ENCODE data around the gene ATP6AP1.
A peak's percentile ranks its signal among the peaks of the same experiment; 100 is the strongest.
"Not testable (repeated sequence)": the region's sequence is repeated elsewhere in the genome, so short reads cannot be mapped to it uniquely, and the experiment has no call there.

Gene ATP6AP1

GRCh38 chrX:154428176-154429171 is at the start of gene ATP6AP1:
TSS of gene ATP6AP1 (plus strand) at chrX:154428677. CDS start at chrX:154428693, 16 bp downstream.
- peak; percentile 71 to 85 (median 76) for DNase-seq

DNA sequence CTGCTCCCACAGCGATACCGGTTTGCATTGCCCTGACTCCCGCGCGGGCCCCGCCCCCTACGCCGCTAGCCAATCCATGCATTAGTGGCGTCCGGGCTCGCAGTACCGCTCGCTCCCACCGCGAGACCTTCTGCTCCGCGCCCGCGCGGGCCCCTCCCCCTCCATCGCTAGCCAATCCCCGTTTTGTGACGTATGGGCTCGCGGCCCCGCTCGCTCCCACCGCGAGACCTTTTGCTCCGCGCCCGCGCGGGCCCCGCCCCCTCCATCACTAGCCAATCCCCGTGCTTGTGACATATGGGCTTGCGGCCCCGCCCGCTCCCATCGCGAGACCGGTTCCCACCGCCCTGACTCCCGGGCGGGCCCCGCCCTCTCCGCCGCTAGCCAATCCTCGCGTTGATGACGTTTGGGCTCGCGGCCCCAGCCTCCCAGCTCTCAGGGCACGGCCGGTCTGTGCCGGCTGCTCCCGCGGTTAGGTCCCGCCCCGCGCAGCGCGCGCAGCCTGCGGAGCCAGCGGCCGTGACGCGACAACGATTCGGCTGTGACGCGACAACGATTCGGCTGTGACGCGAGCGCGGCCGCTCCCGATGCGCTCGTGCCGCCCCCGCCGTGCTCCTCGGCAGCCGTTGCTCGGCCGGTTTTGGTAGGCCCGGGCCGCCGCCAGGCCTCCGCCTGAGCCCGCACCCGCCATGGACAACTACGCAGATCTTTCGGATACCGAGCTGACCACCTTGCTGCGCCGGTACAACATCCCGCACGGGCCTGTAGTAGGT is 49.5 kb upstream of the ATP6AP1 start, which contains the start of gene EMD:
EMD (plus strand) TSS at position 497 of the 770 bp plus-strand sequence; CDS start at position 687, 190 bp downstream.
- peak; percentile 97 to 100 (median 99) for DNase-seq

DNA sequence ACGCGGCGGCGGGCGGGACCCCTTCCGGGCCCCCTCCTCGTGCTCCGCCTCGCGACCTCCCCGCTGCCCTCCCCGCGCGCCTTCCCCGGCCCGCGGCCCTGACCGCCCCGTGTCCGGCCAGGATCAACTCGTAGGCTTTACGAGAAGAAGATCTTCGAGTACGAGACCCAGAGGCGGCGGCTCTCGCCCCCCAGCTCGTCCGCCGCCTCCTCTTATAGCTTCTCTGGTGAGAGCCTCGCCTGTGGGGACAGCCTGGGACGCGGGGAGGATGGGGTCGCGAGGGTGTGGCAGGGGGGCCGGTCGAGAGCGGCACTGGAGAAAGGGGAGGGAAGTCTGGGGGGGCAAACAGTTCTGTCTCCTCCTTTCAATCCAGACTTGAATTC is 48.9 kb upstream of the ATP6AP1 start:
- DNase-seq = no peak

- no peak for DNase-seq
Observed at GRCh38 chrX:154380153-154380552, 48.3 kb upstream of the ATP6AP1 start.

DNA sequence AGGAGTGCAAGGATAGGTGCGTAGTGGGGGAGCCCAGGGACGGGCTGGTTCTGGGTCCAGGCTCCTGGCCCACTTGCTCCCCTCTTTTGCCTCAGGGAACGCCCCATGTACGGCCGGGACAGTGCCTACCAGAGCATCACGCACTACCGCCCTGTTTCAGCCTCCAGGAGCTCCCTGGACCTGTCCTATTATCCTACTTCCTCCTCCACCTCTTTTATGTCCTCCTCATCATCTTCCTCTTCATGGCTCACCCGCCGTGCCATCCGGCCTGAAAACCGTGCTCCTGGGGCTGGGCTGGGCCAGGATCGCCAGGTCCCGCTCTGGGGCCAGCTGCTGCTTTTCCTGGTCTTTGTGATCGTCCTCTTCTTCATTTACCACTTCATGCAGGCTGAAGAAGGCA is 47.7 kb upstream of the ATP6AP1 start:
- DNase-seq = no peak

DNA sequence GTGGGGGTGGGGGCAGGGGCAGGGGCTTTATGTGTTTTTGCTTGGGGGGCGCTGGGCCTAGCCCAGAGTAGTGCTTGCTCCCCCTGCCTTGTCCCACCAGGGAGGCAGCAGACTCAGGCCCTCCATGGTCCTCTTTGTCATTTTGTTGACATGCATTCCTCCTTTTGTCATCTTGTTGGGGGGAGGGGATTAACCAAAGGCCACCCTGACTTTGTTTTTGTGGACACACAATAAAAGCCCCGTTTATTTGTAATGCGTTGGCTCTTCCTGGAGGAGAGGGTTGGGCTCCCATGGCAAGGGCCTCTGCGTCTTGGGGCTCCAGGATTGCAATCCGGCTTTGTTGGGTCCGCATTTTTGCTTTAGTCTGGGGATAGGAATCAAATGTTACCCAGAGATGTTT is 47.2 kb upstream of the ATP6AP1 start:
- no peak for DNase-seq

DNA sequence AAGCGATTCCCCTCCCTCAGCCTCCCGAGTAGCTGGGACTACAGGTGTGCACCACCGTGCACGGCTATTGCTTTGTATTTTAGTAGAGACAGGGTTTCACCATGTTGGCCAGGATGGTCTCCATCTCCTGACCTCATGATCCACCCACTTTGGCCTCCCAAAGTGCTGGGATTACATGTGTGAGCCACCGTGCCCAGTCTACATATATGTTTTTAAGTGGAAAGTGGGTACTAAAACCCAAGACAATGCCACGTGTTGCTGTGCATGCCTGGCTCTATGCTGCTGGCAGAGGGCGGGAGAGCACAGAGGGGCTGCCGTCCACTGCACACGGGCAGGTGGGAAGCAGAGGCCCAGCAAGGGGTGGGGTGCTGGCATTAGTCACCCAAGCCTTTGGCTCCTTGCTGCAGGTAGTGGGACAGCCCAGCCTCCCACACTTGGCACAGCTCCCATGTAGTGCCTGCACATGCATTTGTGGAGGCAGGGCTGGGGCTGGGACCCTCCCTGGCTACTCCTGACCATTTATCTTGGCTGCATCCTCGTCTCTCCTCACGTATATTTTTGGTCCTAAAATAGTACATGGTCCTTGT is 45.9 kb upstream of the ATP6AP1 start:
- no peak for DNase-seq

- no peak for DNase-seq
Observed at GRCh38 chrX:154383359-154384283, 44.9 kb upstream of the ATP6AP1 start.

GRCh38 chrX:154384284-154384892 is 44.1 kb upstream of the ATP6AP1 start:
- DNase-seq = no peak

DNA sequence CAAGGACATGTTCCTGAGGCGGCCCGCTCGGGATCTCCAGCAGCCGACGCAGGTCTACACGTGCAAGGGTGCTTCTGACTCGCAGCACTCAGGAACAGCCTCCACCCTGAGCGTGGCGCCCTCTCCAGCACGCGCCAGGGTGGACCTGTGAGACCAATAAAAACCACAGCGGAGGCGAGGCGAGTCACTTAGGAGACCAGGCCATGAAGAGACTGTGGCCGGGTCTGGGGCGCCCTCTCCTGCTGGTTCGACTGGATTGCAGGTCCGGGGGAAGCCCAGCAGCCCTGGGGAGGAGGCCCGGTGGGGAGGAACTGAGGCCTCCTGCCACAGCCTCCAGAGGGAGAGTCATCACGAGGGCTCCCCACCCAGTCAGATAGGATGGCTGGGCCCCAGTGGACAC is 40.4 kb upstream of the ATP6AP1 start:
- not testable (repeated sequence) for DNase-seq

GRCh38 chrX:154388649-154389048 is 39.8 kb upstream of the ATP6AP1 start:
- DNase-seq = not testable (repeated sequence)

DNA sequence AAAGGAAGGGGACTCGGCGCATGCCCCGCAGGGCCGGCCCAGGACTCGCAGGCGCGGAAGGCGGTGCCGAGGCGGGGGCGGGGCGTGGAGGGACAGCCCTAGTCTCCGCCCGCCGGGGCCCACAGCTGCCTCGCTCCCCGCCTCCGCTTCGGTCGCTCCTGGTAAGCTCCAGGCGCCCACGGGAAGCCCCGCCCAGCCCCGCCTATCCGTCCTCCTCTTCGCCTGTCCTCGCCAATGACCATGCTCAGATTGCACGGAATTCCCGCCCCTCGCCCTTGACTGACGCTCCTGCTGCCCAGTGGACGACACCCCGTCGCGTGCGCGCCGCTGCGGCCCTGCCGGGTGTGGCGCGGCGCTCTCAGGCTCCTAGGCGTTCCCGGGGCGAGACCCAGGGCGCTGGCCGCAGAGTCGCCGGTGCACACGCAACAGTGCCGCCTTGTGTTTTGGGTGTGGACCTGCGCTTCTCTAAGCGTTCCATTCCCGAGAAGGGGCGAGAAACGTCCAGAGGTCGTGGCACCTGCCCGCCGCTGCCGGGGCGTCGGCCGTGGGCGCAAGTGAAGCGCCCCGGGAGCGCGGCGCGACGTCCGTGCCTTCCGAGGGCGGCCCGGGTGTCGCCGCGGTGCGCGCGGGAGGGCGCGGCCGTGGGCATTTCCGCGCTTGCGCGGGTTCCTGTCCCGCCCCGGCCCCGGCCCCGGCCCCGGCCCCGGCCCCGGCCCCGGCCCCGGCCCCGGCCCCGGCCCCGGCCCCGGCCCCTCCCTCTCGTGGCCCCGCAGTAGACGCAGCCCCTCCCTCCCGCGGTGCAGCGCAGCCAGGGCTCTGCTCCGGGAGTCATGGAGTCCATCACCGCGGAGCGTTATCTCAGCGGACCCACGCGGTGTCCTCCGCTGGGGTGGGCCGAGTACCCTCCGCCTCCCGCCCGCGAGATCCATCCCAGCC is 38.4 kb upstream of the ATP6AP1 start:
- not testable (repeated sequence) for DNase-seq

DNA sequence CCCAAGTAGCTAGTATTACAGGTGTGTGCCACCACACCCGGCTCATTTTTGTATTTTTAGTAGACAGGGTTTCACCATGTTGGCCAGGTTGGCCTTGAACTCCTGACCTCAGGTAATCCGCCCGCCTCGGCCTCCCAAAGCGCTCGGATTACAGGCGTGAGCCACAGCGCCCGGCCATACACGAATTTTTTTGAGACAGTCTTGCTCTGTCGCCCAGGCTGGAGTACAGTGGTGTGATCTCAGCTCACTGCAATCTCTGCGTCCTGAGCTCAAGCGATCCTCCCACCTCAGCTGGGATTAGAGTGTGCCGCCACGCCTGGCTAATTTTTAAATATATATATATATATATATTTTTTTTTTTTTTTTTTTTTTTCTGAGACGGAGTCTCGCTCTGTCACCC is 32.1 kb upstream of the ATP6AP1 start:
- not testable (repeated sequence) for DNase-seq

DNA sequence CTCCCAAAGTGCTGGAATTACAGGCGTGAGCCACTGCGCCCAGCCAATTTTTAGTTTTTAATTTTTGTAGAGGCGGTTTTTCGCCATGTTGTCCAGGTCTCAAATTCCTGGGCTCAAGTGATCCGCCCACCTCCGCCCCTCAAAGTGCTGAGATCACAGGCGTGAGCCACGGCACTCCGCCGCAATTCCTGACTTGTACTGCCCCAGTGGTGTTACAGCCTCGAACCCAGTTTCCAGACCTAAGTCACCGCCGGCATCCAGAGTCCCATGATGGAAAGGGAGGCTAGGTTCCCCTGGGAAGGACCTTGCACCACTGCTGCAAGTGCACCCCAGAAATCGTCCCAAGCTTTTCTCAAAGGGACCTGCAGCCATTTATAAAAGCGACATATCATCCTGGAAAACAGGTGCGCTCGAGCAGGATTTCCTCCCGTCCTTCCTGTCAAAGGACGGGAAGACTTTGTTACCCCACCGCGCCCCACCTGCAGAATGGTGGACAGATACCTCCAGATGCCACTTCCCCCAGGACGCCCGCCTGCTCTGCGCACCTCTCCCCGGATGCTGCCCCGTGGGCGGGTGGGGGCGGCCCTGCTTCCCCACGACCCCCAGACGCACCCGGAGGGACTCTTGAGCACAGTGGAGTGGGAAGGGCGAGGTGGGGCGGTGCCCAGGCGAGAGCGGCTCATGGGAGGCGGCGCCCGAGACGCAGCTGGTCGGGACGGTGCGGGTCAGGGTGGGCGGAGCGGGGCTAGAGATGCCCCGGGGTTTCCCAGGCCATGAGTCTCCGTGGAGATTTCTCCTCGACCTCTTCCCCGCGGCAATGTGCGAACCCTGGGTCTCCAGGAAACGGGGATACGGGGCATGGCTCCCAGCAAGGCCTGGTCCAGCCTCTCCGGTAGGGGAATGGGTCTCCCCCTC is 31.2 kb upstream of the ATP6AP1 start:
- peak in 1 of 6 experiments; percentile 47 for DNase-seq

GRCh38 chrX:154397888-154398667 is 30.4 kb upstream of the ATP6AP1 start, which contains the start of gene RPL10:
TSS of gene RPL10 (plus strand) at chrX:154398377. CDS start at chrX:154398520, 143 bp downstream.
- DNase-seq = peak; percentile 75 to 87 (median 83)

DNA sequence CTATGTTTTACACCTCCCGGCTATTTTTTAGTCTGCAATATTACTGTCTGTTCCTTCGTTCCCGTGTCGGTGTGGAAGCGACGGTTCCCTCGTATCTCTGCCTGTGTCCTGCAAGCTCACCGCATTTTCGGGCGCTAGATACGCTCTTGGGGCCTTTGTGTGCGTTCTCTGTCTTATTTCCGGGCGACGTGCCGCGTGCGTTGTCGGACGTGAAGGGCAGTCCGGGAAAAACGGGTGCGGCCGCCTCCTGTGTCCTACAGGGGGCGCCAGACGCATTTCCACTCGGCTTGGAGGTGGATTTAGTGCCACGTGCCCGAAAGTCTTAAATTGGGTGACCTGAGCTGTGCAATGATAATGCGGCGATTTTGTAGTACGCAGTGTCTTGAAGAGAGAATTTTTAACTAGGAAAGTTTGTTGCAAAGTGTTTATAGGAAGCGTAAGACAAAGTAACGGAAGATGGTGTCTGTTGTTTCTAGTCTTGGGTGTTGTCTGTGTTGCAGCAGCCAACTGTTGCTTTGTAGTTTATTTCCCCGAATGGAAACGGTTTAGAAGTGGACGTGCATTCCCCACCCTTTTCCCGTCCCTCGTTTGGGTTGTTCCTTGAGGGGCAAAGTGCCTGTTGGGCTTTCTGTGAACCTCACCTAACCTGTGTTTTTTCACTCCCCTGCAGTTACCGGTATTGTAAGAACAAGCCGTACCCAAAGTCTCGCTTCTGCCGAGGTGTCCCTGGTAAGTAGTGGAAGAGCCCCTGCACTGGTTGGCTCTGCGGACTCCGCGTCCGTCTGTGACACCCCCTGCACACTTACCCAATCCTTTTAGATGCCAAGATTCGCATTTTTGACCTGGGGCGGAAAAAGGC is 29.6 kb upstream of the ATP6AP1 start:
- DNase-seq = peak; percentile 58 to 87 (median 74)
